Fibroblast of mammary gland (primary cell): ENCODE data around the gene RAB3IL1.

Experiments
- DNase-seq: peaks from one replicate; pipeline ENCODE4 v3.0.0-alpha.2; 2010; ENCODE audit warnings: low read depth
- H3K4me3 ChIP-seq: 2 replicates; pipeline ENCODE4 v1.5.1; 2011; ENCODE audit warnings: low read depth, mild to moderate bottlenecking, low read length, moderate library complexity; ENCODE audit not compliant: control insufficient read depth
- CTCF ChIP-seq: conservative IDR thresholded peaks from 2 replicates; pipeline ENCODE4 v1.5.1; 2011; ENCODE audit warnings: low read depth, low read length, inconsistent platforms; ENCODE audit not compliant: control insufficient read depth, insufficient read depth

RAB3IL1 gene

DNA sequence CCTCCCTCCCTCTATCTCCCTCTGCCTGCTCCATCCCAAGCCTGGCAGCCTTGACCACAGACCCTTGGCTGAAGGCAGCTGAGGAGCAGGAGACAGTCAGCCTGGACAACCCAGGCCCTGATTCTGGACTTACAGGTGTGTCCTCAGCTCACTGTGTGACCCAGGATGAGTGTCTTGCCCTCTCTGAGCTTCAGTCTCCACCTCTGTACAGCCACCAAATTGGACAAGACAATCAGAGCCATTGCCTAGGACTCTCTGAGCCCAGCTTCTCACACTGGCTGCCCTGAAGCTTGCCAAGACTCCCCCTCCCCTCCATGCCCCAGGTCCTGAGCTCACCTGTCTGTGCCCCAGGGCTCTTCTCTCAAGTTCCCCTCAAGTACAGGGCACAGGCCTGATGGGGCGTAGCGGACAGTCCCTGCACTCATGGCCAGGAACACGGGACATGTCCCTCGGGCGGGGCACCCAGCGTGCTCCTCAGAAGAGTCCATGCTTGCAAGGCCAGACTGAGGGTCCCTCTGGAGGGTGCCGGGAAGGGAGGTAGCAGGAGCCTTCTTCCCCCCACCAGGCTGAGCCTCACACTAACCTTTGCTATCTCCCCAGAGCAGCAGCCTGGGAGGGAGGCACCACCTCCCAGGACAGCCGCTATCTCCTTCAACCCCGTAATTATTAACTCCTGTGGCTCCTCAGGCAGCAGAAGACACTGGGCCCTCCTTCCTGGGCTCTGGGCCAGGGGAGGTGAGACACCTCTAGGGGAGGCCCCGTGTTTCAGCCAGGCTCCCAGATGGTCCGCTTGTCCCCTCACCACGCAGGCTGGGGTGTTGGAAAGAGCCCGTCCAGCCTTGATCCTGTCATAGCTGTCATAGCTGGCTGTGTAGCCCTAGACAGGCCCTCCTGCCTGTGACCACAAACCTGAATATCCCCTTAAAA lies 2.6 kb upstream of the RAB3IL1 start:
- DNase-seq, result no peak
- no peak overlapping the region for H3K4me3 ChIP-seq
- no peak for TF ChIP-seq CTCF

GRCh38 chr11:61918938-61919704 lies 1.8 kb upstream of the RAB3IL1 start:
- no peak for TF ChIP-seq CTCF
- DNase-seq, result peak; percentile 37
- no peak overlapping the region for H3K4me3 ChIP-seq

GRCh38 chr11:61918251-61918937 lies 1.0 kb upstream of the RAB3IL1 start:
- DNase-seq, result no peak
- TF ChIP-seq CTCF, result no peak
- no peak overlapping the region for H3K4me3 ChIP-seq

- peak overlapping the region; percentile 51 for H3K4me3 ChIP-seq
- no peak for TF ChIP-seq CTCF
- DNase-seq, result no peak
Observed at GRCh38 chr11:61916737-61917333, 531 bp downstream of the RAB3IL1 start.

DNA sequence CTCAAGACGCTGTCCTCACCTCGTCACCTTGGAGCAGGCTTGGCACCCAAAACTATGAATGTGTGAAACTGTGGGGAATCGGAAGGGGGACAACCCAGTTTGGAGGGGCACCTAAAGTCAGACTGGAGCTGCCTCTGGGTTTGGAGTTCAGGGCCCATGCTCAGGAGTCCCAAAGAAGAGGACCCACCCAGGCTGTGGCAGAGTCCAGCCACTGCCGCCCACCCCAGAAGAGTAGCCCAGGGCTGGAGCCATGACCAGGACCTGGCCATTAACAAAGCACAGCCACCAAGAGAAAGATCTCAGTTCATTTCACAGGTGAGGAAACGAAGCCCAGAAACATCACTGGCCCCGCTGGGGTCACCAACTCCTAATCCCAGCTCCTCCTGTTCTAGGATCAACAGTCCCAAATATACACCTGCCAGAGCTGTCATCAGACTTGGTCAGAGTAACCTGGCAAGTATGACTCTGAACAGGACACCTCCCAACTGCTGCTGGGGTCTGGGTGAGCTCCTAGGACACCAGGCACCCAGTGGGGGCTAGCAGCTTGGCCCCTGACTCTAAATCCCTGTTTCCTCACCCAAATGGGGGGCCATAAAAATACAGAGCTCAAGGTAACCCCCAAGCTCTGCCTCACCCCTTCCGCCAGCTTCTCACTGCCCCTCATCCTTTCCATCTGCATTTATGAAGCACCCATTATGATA lies 2.7 kb downstream of the RAB3IL1 start:
- no peak for TF ChIP-seq CTCF
- no peak for DNase-seq
- no peak overlapping the region for H3K4me3 ChIP-seq
